ENCODE measurements around the gene SLC25A47. TPM values are rescaled to one million over a fixed set of nuclear protein-coding genes. Genes with fewer than 3 reads are reported as not detected.
"Not testable (repeated sequence)": the region's sequence is repeated elsewhere in the genome, so short reads cannot be mapped to it uniquely, and the experiment has no call there.

The SLC25A47 gene
- polyA plus RNA-seq, 1 donor from 2014 or later: not detected

GRCh38 chr14:100295376-100296105, 27.6 kb upstream of the SLC25A47 start:
- Mint-ChIP-seq H3K27me3 (peaks cover 2% of the 10 kb centered on the region), H3K27ac (no peak overlapping the region), H3K36me3 (no peaks in the 10 kb centered on the region), H3K4me3 (peak overlapping the region in 2 of 4 donors; percentile 33 to 86), H3K9me3 (no peaks in the 10 kb centered on the region), H3K4me1 (peaks cover 12 to 25% (median 21%) of the 10 kb centered on the region in 3 donors)

GRCh38 chr14:100296106-100296651, 27.0 kb upstream of the SLC25A47 start:
- Mint-ChIP-seq H3K27ac (peak overlapping the region in 1 of 3 donors; percentile 73), H3K9me3 (no peaks in the 10 kb centered on the region), H3K4me1 (peaks cover 12 to 24% (median 21%) of the 10 kb centered on the region in 3 donors), H3K4me3 (peak overlapping the region in 3 of 4 donors; percentile 30 to 86 (median 33)), H3K27me3 (peaks cover 2% of the 10 kb centered on the region), H3K36me3 (no peaks in the 10 kb centered on the region)

DNA sequence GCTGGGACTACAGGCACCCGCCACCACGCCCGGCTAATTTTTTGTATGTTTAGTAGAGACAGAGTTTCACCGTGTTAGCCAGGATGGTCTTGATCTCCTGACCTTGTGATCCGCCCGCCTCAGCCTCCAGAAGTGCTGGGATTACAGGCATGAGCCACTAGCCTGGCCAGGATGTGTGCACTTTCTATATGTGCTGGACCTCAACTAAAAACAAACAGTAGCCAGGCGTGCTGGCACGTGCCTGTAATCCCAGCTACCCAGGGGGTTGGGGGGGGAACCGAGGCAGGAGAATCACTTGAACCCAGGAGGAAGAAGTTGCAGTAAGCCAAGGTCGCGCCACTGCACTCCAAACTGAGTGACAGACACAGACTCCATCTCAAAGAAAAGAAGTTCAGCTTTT, 26.4 kb upstream of the SLC25A47 start:
- H3K4me3 Mint-ChIP-seq: peak overlapping the region in 3 of 4 donors; percentile 48 to 91 (median 86)
- not testable (repeated sequence) for H3K27me3 Mint-ChIP-seq, H3K9me3 Mint-ChIP-seq, H3K36me3 Mint-ChIP-seq
- peak overlapping the region; percentile 64 to 95 (median 73) for H3K27ac Mint-ChIP-seq
- peaks cover 12 to 24% (median 21%) of the 10 kb centered on the region in 3 donors for H3K4me1 Mint-ChIP-seq

GRCh38 chr14:100297320-100298300, 25.5 kb upstream of the SLC25A47 start:
- H3K4me3 Mint-ChIP-seq: peak overlapping the region; percentile 48 to 91 (median 81)
- no peaks in the 10 kb centered on the region for H3K36me3 Mint-ChIP-seq
- H3K4me1 Mint-ChIP-seq: peaks cover 12 to 24% (median 21%) of the 10 kb centered on the region in 3 donors
- no peaks in the 10 kb centered on the region for H3K9me3 Mint-ChIP-seq
- H3K27ac Mint-ChIP-seq: peak overlapping the region; percentile 64 to 95 (median 73)
- H3K27me3 Mint-ChIP-seq: peaks cover 2% of the 10 kb centered on the region

DNA sequence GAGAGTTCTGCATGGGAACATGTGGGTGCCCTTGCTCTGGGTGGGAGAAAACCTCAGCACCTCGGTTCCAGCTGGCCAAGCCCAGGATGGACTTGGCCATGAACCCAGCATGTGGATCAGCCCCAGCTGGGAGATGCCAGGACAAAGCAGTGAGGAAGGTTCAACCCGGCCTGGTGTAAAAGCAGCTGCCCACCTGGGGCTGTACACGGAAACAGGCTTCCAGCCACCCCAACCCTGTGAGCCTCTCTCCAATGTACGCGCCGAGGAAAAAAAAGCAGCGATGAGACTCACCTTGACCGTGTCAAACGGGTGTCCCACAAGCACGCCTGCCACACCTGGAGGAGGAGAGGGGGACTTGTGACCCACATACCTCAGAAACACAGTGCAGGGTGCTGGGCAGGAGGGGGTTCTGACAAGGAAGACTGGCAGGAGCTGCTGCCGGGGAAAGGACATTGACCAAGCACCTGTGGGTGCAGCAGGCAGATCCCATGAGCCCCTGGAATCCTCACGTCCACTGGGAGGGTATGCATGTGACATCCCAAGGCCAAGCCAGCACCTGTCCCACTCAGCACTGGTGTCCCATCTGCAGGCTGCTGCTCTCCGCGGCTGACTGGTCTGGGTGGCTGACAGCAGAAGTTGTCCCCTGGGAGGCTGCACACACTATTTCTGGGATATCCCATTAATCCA, 24.4 kb upstream of the SLC25A47 start:
- no peaks in the 10 kb centered on the region for H3K9me3 Mint-ChIP-seq
- H3K4me3 Mint-ChIP-seq: peak overlapping the region in 3 of 4 donors; percentile 17 to 76 (median 37)
- peaks cover 2% of the 10 kb centered on the region for H3K27me3 Mint-ChIP-seq
- H3K4me1 Mint-ChIP-seq: peaks cover 12 to 24% (median 21%) of the 10 kb centered on the region in 3 donors
- peak overlapping the region in 2 of 3 donors; percentile 12 to 61 for H3K27ac Mint-ChIP-seq
- no peaks in the 10 kb centered on the region for H3K36me3 Mint-ChIP-seq

GRCh38 chr14:100299238-100299560, 23.9 kb upstream of the SLC25A47 start:
- Mint-ChIP-seq H3K9me3 (no peaks in the 10 kb centered on the region), H3K36me3 (no peaks in the 10 kb centered on the region), H3K27ac (no peak overlapping the region), H3K27me3 (peaks cover 2% of the 10 kb centered on the region), H3K4me1 (peaks cover 12 to 21% (median 18%) of the 10 kb centered on the region in 3 donors), H3K4me3 (no peak overlapping the region)

DNA sequence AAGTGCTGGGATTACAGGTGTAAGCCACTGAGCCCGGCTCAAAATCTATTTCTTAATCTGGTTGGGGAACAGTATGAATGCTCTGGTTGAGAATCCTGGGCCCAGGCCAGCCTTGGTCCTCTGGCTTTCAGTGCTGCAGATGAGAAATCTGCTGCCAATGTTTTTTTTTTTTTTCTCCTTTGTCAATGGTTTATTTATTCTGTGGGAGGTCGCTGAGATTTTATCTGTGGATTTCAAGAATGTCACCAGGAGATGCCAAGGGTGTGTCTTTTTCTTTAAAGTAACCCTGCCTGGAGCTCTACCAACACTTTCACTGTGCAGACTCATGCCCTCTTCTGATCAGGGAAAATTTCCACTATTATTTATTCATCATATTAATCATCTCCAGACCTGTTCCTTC, 20.5 kb upstream of the SLC25A47 start:
- no peak overlapping the region for H3K27ac Mint-ChIP-seq
- no peaks in the 10 kb centered on the region for H3K36me3 Mint-ChIP-seq
- H3K9me3 Mint-ChIP-seq: no peaks in the 10 kb centered on the region
- peaks cover 2% of the 10 kb centered on the region for H3K27me3 Mint-ChIP-seq
- H3K4me1 Mint-ChIP-seq: peaks cover 3 to 16% (median 6%) of the 10 kb centered on the region in 3 donors
- H3K4me3 Mint-ChIP-seq: peak overlapping the region in 1 of 4 donors; percentile 32

DNA sequence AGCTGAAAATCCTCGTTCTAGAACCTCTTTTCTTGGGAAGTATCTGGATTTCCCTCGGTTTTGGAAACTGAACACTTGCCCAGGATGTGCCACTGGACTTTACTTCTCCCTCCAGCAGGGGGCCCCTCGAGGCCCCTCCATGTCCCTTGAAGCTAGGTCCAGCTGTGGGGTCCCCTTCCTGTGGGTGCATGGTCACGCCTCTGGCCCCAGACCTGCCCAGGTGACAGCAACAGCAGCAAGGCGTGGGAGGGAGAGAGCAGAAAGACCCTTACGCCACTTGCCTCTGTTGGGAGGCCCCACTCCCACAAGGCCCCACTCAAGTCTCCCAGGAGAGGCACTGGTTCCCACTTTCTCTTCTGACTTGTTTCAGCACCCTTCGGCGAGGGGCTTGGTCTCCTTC, 20.0 kb upstream of the SLC25A47 start:
- no peaks in the 10 kb centered on the region for H3K36me3 Mint-ChIP-seq
- H3K27ac Mint-ChIP-seq: no peak overlapping the region
- H3K4me1 Mint-ChIP-seq: peaks cover 2 to 12% (median 6%) of the 10 kb centered on the region in 3 donors
- H3K9me3 Mint-ChIP-seq: no peaks in the 10 kb centered on the region
- H3K27me3 Mint-ChIP-seq: peaks cover 2% of the 10 kb centered on the region
- H3K4me3 Mint-ChIP-seq: peak overlapping the region in 1 of 4 donors; percentile 32

DNA sequence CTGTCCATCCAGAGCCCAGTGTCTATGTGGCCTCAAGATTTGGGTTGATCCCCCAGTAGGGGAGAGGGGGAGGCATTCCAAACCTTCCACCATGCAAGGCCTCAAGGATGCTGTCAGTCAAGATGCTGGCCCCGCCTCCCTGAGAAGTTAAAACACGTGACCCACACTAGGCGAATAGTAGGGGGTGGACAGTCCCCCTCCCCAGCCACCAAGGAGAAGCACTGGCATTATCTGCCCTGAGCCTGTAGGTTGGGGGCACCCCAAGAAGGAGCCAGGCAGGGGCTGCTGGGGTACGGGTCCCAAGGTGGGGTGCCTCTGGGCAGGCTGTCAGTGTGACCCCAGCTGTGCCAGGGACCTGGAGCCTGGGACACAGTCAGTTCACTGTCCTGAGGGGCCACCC, 19.2 kb upstream of the SLC25A47 start:
- no peak overlapping the region for H3K4me3 Mint-ChIP-seq
- H3K27ac Mint-ChIP-seq: no peak overlapping the region
- H3K36me3 Mint-ChIP-seq: peaks cover 2% of the 10 kb centered on the region
- no peaks in the 10 kb centered on the region for H3K9me3 Mint-ChIP-seq
- peaks cover 2% of the 10 kb centered on the region for H3K27me3 Mint-ChIP-seq
- peaks cover 2 to 11% (median 6%) of the 10 kb centered on the region in 3 donors for H3K4me1 Mint-ChIP-seq

- Mint-ChIP-seq H3K4me1 (peaks cover 2 to 8% (median 6%) of the 10 kb centered on the region in 3 donors), H3K27ac (peak overlapping the region in 2 of 3 donors; percentile 67 to 78), H3K9me3 (no peaks in the 10 kb centered on the region), H3K36me3 (peaks cover 2% of the 10 kb centered on the region), H3K4me3 (peak overlapping the region; percentile 78 to 95 (median 94)), H3K27me3 (peaks cover 2% of the 10 kb centered on the region)
These were observed 18.3 kb upstream of the SLC25A47 start for GRCh38 chr14:100304825-100305323.

GRCh38 chr14:100305324-100306100, 17.6 kb upstream of the SLC25A47 start:
- Mint-ChIP-seq H3K9me3 (no peaks in the 10 kb centered on the region), H3K27me3 (peaks cover 2% of the 10 kb centered on the region), H3K36me3 (peaks cover 2% of the 10 kb centered on the region), H3K4me3 (peak overlapping the region; percentile 78 to 95 (median 94)), H3K27ac (peak overlapping the region in 2 of 3 donors; percentile 67 to 78), H3K4me1 (peaks cover 2 to 8% (median 6%) of the 10 kb centered on the region in 3 donors)

DNA sequence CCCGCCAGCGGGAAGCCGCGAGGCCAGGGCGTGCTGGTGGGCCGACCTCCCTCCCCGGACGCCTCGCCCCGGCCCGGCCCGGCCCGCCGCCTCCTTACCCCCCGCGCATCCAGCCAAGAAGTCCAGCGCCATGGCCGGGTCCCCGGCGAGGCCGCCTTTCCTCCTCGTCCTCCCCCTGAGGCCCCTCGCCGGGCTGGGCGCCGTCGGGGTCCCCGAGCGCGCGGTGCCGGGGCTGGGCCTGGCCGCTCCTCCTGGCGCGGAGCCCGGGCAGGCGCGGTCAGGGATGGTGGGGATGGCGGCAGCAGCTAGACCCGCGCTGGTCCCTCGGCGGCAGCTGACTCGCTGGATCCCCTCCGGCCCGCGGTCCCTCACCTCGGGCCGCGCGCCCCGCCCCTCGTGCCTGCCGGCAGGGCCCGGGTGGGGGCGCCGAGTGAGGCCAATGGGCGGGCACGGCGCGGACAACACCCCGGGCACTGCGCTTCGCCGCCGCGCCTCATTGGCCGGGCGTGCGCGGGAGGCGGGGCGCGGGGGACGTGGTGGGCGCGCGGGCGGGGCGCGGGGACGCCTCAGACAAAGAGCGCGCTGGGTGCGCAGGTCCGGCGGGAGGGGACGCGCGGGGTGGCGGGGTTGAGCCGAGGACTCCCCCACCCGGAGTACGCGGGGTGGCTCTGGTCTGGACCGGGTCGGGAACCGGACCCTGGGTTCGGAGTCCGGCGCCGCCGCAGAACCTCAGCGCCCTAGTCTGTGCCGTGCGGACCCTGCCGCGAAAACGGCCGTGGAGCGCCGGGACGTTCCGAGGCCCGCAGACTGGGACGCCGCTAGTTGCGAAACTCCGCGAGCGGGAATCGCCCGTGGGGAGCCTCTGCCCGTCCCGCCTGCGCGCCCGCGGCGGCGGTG, 16.8 kb upstream of the SLC25A47 start, which contains the start of gene SLC25A29:
Gene SLC25A29, minus strand, starts transcription at position 344 of the 897 bp plus-strand sequence. Its CDS starts 212 bp downstream, at position 132.
- peak within 1 kb of the TSS in 1 of 3 donors; percentile 78 for H3K27ac Mint-ChIP-seq
- peaks cover 2% of the 10 kb centered on the region for H3K27me3 Mint-ChIP-seq
- peaks cover 2 to 8% (median 6%) of the 10 kb centered on the region in 3 donors for H3K4me1 Mint-ChIP-seq
- H3K36me3 Mint-ChIP-seq: peaks cover 2% of the 10 kb centered on the region
- H3K4me3 Mint-ChIP-seq: peak within 1 kb of the TSS; percentile 81 to 95 (median 94)
- H3K9me3 Mint-ChIP-seq: no peaks in the 10 kb centered on the region

All from IgD-negative memory B cell (primary cell).